GM12864 (cell line): ENCODE results near the gene EIF1AY.

Source experiments
- DNase-seq: peaks from one replicate; pipeline ENCODE4 v3.0.0-alpha.2; 2011; ENCODE audit warnings: low read depth
- H3K4me3 ChIP-seq: 2 replicates; pipeline ENCODE4 v1.5.1; 2011; ENCODE audit warnings: mild to moderate bottlenecking, low read depth, low read length, control low read depth
- TF ChIP-seq, protein P1 (sequence below): IDR thresholded peaks from 2 replicates; pipeline ENCODE4 v1.5.1; 2011; ENCODE audit warnings: low read depth, mild to moderate bottlenecking, moderate library complexity, low read length, control low read depth, inconsistent platforms; ENCODE audit errors: missing control alignments

The EIF1AY gene

DNA sequence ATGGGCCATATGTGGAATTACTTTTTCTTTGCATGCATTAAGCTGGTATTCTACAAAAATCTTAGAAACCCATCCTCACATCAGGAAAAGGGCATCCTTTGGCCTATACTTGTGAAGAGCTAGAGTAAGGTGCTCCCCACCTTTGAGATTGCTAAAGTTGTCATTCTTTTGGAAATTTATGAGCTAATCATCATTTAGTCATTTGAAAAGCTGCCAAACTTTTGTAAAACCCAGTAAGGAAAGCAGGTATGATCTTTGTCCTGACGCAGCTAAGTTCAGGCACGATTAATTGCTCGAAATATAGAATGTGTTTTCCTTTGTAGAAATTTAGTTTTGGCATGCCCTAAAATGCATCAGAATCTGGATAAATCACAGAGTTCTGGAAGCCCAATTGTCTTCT lies 2.6 kb downstream of the EIF1AY start:
- H3K4me3 ChIP-seq: no peak overlapping the region
- no peak for DNase-seq
- TF ChIP-seq, protein P1, sequence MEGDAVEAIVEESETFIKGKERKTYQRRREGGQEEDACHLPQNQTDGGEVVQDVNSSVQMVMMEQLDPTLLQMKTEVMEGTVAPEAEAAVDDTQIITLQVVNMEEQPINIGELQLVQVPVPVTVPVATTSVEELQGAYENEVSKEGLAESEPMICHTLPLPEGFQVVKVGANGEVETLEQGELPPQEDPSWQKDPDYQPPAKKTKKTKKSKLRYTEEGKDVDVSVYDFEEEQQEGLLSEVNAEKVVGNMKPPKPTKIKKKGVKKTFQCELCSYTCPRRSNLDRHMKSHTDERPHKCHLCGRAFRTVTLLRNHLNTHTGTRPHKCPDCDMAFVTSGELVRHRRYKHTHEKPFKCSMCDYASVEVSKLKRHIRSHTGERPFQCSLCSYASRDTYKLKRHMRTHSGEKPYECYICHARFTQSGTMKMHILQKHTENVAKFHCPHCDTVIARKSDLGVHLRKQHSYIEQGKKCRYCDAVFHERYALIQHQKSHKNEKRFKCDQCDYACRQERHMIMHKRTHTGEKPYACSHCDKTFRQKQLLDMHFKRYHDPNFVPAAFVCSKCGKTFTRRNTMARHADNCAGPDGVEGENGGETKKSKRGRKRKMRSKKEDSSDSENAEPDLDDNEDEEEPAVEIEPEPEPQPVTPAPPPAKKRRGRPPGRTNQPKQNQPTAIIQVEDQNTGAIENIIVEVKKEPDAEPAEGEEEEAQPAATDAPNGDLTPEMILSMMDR: no peak

DNA sequence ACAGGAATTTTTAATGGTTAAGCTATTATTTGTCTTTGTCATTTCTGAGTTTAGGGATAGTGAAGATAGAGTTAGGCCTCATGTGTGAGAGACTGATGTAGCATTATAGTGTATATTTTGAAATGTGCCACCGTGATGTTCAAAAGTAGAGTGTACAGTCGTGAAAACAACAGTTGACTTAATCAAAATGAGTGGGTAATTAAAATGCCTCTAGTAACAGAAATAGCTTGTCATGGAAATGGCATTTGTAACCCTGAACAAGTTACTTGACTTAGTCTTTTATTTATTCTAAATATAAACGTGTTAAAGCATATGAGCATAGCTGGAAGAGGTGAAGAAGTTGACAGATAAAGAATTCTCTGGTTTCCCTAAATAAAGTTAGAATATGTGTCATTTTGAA lies 6.1 kb downstream of the EIF1AY start:
- TF ChIP-seq, protein P1: no peak
- H3K4me3 ChIP-seq: no peak overlapping the region
- DNase-seq: no peak

DNA sequence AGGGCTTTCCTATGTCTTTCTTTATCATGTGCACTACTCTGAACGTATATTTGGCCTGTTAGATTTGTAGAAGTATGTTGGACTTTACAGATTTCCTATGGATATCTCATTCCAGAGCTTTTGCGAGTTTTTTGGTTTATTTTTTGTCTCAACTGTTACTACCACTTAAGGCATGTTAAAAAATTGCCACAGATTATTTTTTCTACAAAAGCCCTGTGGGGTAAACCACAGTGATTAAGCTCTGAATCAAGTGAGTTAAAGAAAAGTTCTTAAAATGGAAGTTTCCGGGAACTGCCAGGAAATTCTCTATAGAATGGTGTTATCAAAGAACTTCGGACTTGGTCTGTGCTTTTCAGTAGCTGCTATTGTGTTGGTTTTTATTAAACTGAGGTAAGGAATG lies 10.6 kb downstream of the EIF1AY start:
- TF ChIP-seq, protein P1: no peak
- DNase-seq: no peak
- H3K4me3 ChIP-seq: no peak overlapping the region
